NCI-H2081 treated with DMSO at 0.1 percent for 48 hours (cell line): ENCODE measurements around the gene ANTXR2.

Source experiments
- DNase-seq: peaks from one replicate; lab custom pipeline; 2025; lab: John Stamatoyannopoulos, UW

ANTXR2 gene

GRCh38 chr4:79983431-79983830 is 89.6 kb downstream of the ANTXR2 start:
- no peak for DNase-seq

DNA sequence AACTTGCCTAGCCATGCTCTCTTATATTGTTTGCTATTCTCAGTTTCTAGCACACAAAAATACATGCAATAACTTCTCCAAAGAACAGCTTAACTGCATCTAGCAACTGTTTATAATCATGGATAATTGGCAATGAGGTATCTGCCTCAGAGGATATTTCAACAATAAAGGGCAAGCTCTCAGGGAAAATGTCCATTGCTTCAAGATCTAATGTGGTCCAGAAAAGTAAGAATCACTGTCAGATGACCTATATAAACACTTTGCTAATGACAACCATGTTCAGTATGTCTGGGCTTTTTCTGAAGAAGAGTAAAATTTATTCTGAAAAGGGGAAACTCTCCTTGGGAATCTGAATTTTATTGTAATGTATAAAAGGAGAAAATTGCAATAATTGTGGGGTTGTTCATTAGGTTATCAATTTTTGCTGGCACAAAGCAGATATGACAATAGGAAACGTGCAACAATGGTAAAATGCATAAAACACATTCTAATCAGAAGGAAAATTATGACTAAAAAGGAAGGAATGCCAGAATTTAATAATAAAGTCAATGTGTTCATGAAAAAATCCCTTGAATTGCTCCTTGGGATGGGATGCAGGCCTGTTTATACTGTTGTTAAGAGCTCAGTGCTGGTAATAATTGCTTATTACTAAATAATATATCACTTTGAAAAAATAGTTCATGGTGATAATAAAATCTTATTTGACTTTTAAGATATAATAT is 90.3 kb downstream of the ANTXR2 start:
- DNase-seq = no peak

- DNase-seq = no peak
Measured at GRCh38 chr4:79980448-79980847, 92.6 kb downstream of the ANTXR2 start.

GRCh38 chr4:79979785-79980437 is 93.1 kb downstream of the ANTXR2 start:
- DNase-seq = no peak

DNA sequence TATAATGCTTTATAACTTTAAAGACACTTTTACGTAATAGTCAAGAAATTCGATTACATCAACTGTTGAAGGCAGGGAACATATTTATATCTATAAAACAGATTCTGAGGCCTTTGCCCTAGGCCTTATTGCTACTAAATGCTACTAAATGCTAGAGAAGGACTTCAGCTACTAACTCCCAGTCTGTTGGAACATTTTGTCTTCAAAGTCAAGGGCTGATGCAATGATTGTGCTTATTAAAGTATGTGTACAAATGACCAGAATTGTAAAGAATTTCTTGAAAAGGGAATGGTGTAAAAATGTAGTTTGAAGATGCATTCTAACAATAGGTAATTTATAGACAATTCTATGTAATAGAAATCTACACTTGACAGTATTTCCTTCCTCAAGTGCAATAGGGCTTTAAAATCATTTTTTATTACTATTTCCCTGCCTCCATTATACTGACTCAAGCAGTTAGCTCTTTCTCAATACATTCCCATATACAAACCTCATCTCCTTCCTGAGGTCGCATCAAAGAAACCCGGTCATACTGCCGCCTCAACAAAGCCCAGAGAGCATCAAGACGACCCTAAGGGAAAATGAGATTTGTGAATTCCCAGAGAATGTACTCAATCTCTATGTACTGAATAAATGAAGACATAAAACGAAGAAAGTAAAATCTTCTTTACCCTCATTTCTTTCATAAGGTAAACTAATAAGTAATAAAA is 95.7 kb downstream of the ANTXR2 start:
- no peak for DNase-seq

- no peak for DNase-seq
Measured at GRCh38 chr4:79964400-79965211, 108.4 kb downstream of the ANTXR2 start.

DNA sequence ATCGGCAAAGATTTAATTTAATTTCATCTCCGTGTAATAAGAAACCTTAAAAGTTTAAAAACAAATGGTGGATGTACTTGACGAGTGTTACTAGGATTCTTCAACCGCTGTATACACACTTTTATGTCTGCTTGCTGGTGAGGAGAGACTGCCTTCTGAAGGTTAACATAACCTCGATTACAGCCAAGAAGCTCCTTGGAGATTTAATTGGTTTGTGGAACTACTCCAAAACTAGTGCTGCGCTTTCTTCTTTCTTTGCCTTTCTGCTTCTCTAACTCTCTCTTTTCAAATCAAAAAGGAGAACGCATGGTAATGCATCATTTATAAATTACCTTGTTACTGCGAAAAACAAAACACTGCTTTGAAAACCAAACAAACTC is 109.0 kb downstream of the ANTXR2 start:
- no peak for DNase-seq

- DNase-seq = no peak
Measured at GRCh38 chr4:79959652-79960051, 113.4 kb downstream of the ANTXR2 start.

GRCh38 chr4:79958466-79959264 is 114.4 kb downstream of the ANTXR2 start:
- no peak for DNase-seq

GRCh38 chr4:79949178-79949577 is 123.9 kb downstream of the ANTXR2 start:
- DNase-seq = no peak

DNA sequence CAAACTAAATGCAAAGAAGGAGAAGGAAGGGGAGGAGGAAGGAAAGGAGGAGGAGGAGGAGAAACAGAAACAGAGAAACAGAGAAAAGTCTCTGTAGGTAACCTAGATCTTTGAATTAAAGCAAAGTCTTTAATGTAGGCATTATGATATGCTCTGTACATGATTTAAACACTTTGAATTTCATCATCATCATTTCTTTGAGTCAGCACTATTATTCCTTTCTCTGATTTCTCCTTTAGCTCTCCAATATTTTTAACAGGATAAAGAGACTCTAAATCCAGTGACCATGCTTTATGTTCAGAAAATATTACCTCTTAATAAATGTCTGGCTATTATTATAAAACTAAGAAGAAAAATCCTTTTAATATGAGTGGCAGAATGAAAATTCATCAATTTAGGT is 124.3 kb downstream of the ANTXR2 start:
- no peak for DNase-seq

- DNase-seq = no peak
Measured at GRCh38 chr4:79948261-79948660, 124.8 kb downstream of the ANTXR2 start.

DNA sequence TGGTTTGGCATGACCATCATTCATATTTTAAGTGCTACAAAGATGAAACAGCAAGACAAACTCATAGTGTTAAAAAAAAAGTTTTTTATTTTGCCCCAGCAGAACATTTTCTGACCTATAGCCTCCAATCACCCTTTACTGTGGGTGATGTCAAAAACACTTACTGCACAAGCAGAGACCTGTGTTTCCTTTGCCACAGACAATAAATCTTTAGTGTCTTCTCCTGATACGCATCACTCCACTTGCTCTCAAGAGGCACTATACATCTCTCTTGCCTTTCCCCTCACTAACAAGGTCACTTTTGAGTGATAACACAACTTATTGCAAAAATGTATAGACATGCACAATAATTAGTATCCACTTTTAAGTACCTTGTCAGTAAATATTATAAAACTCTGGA is 125.6 kb downstream of the ANTXR2 start:
- no peak for DNase-seq

DNA sequence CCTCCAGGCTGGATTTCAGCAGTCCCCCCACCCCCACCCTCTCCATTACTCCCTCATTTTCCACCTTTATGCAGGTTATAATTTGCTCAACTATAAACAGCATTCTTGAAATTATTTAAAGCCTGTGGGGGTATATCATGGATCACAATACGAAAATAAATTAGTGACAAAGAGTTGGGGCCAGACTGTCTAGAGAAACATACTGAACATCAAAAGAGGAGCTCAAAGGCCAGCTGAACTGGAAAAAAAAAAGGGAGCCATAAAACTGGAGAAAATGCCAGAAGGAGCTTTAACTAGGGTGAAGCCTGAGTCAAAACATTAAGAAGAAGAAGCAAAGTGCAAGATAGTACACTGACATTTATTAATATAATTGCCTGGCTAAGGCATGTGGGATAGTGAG is 137.8 kb downstream of the ANTXR2 start:
- no peak for DNase-seq

DNA sequence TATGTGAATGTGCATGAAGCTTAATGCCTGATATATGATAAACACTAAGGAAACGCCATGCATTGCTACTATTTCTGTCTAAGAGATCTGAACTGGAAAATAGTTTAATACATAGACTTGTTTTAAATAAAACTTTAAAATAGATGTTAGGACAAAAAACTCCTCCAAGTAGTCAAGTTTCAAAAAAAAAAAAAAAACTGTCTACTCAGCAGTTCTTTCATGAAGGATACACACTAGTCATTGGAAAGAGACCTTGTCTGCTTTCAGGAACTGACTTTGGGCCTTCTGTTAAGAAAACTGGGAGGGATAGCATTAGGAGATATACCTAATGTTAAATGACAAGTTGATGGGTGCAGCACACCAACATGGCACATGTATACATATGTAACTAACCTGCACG is 138.4 kb downstream of the ANTXR2 start:
- DNase-seq = no peak

GRCh38 chr4:79927931-79928330 is 145.1 kb downstream of the ANTXR2 start:
- DNase-seq = no peak

- DNase-seq = no peak
Measured at GRCh38 chr4:79923281-79923680, 149.7 kb downstream of the ANTXR2 start.

GRCh38 chr4:79922011-79922410 is 151.0 kb downstream of the ANTXR2 start:
- no peak for DNase-seq

DNA sequence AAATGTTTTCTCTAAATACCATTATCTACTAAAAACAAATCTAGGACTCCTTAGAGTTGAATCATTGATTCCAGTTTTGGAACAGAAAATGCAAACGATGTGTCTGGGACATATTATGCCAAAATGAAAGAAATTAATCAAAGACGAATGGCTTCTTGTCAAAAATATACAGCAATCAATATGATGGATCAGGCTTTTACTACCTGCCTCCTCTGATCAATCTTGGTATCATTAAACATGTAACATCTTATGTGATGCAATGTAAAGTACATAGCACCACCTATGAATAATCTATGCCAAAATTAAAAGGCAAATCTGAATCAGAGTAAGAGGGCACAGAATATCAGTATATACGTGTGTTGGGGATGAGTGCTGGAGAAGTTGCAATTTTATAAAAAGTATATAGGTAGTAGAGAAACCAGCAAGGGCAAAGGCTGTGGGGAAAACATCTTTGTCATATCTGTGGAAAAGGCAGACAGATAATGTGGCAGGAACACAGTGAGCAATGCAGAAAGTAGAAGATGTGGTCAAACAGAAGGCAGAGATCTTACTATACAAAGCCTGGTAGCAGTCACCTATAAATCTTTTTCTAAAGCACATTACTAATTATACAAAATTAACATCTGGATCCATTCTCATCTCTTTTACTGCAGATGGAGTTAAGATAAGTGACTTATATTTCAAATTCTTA is 152.7 kb downstream of the ANTXR2 start:
- no peak for DNase-seq

- no peak for DNase-seq
Measured at GRCh38 chr4:79918292-79918691, 154.7 kb downstream of the ANTXR2 start.

DNA sequence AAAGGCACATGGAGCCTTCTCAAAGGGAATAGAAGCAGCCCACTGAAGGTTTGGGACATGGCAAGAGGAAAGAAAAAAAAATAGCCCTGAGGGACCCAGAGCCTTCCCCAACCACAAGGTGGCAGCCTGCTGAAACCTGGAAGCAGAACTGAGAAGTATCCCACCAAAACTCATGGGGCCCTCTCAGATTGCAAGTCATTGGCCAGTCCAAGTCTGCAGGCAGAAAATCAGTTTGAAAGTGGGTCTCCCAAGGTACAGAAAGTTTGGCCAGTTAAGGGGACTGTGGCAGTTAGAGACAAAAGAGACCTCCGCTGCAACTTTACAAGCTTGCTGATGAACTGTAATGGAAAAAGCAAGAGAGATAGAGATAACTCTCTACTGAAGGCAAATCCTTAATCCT is 155.8 kb downstream of the ANTXR2 start:
- DNase-seq = no peak
